SK-N-SH (cell line): Measurements from ENCODE around the gene HACD4. TPM values are rescaled to one million over a fixed set of nuclear protein-coding genes. Genes with fewer than 3 reads are reported as not detected.

Experiments
- CTCF ChIA-PET: fragments of 300-600, 350-600 bp; formaldehyde crosslinking; extraction: SDS; loops from one replicate; lab custom pipeline; 2021; lab: Yijun Ruan, JAX
- POLR2A ChIA-PET: fragments of 350-600 bp; sonication (Branson Sonifier 250); formaldehyde crosslinking; extraction: SDS; loops from one replicate; lab custom pipeline; 2020; ENCODE audit warnings: antibody characterized with exemption, inconsistent platforms; lab: Yijun Ruan, JAX
- DNase-seq: peaks from one replicate; pipeline ENCODE4 v3.0.0; 2012
- H2AFZ ChIP-seq: fragments of 200-600 bp; sonication (generic); 2 replicates; pipeline ENCODE4 v1.8.1; 2016; ENCODE audit warnings: antibody characterized with exemption, mild to moderate bottlenecking, low read depth
- H3F3A ChIP-seq: fragments of 200-600 bp; sonication (generic); replicated peaks from 2 replicates; pipeline ENCODE3; 2016; ENCODE audit warnings: antibody characterized with exemption, mild to moderate bottlenecking; ENCODE audit not compliant: insufficient read depth
- H3K27ac ChIP-seq, 2 experiments: fragments of 200-500 bp in 1 of 2; fragments of 200-600 bp in 1 of 2; sonication (Bioruptor generic) in 1 of 2; sonication (generic), shearing (Covaris generic) in 1 of 2; 2 replicates each; pipeline versions ENCODE4 v1.5.1 to v1.6.1; 2014 to 2016; ENCODE audit warnings: low read depth in 2 of 2, inconsistent platforms in 1 of 2, low read length in 1 of 2, mild to moderate bottlenecking in 1 of 2, mixed read lengths in 1 of 2
- H3K27me3 ChIP-seq: fragments of 200-600 bp; sonication (generic), shearing (Covaris generic); 2 replicates; pipeline ENCODE4 v1.6.1; 2016; ENCODE audit warnings: mixed run types; ENCODE audit not compliant: insufficient read depth
- H3K36me3 ChIP-seq, 2 experiments: fragments of 200-500 bp in 1 of 2; fragments of 200-600 bp in 1 of 2; sonication (Bioruptor generic) in 1 of 2; sonication (generic) in 1 of 2; replicated peaks in 1 of 2; 2 replicates each; pipeline versions ENCODE3 to v1.5.1; 2014 to 2016; ENCODE audit warnings: low read length in 1 of 2, mild to moderate bottlenecking in 1 of 2; ENCODE audit not compliant: insufficient read depth in 2 of 2, control insufficient read depth in 1 of 2
- H3K4me1 ChIP-seq, 2 experiments: fragments of 200-500 bp in 1 of 2; fragments of 200-600 bp in 1 of 2; sonication (Bioruptor generic) in 1 of 2; sonication (generic), shearing (Covaris generic) in 1 of 2; 2 replicates each; pipeline versions ENCODE4 v1.5.1 to v1.6.1; 2014 to 2016; ENCODE audit warnings: low read depth in 1 of 2, low read length in 1 of 2, mixed run types in 1 of 2; ENCODE audit not compliant: insufficient read depth in 2 of 2, control insufficient read depth in 1 of 2
- H3K4me2 ChIP-seq: fragments of 200-600 bp; sonication (generic), shearing (Covaris generic); 2 replicates; pipeline ENCODE4 v1.6.1; 2017; ENCODE audit warnings: mixed run types
- H3K4me3 ChIP-seq, 2 experiments: fragments of 200-500 bp in 1 of 2; fragments of 200-600 bp in 1 of 2; sonication (Bioruptor generic) in 1 of 2; sonication (generic), shearing (Covaris generic) in 1 of 2; 2 replicates each; pipeline versions ENCODE4 v1.5.1 to v1.8.1; 2014 to 2016; ENCODE audit warnings: low read depth in 2 of 2, inconsistent platforms in 1 of 2, low read length in 1 of 2, mild to moderate bottlenecking in 1 of 2, mixed read lengths in 1 of 2, moderate library complexity in 1 of 2
- H3K79me2 ChIP-seq: fragments of 200-600 bp; sonication (generic); 2 replicates; pipeline ENCODE4 v1.8.1; 2017; ENCODE audit warnings: mild to moderate bottlenecking; ENCODE audit not compliant: insufficient read depth
- H3K9ac ChIP-seq: fragments of 200-600 bp; sonication (generic); 2 replicates; pipeline ENCODE4 v1.6.1; 2017; ENCODE audit warnings: mixed run types
- H3K9me2 ChIP-seq: fragments of 200-600 bp; sonication (generic); 2 replicates; pipeline ENCODE4 v1.6.1; 2017; ENCODE audit warnings: mixed run types
- H3K9me3 ChIP-seq: fragments of 200-600 bp; sonication (generic); 2 replicates; pipeline ENCODE4 v1.6.1; 2017; ENCODE audit warnings: mixed run types, mild to moderate bottlenecking, moderate library complexity
- H4K20me1 ChIP-seq: fragments of 200-600 bp; sonication (generic); 2 replicates; pipeline ENCODE4 v1.6.1; 2017; ENCODE audit warnings: mild to moderate bottlenecking, mixed run types; ENCODE audit not compliant: insufficient read depth
- CHD2 ChIP-seq: fragments of 150-350 bp; IDR thresholded peaks from 2 replicates; pipeline ENCODE4 v1.6.1; 2018; ENCODE audit warnings: low read length; ENCODE audit not compliant: partially characterized antibody
- EP300 ChIP-seq, 2 experiments: IDR thresholded peaks; 2 replicates each; pipeline versions ENCODE4 v1.4.0 to v1.6.1; 2012; ENCODE audit warnings: borderline replicate concordance in 1 of 2, low read depth in 1 of 2, low read length in 1 of 2
- EZH2phosphoT487 ChIP-seq: fragments of 200-600 bp; sonication (generic); IDR thresholded peaks from 2 replicates; pipeline ENCODE4 v1.6.1; 2017; ENCODE audit warnings: low read depth, mixed run types, mild to moderate bottlenecking, antibody characterized with exemption, moderate library complexity, borderline replicate concordance
- FOSL2 ChIP-seq: IDR thresholded peaks from 2 replicates; pipeline ENCODE4 v1.4.0; 2012; ENCODE audit warnings: low read depth, mild to moderate bottlenecking, moderate library complexity, borderline replicate concordance
- FOXJ3 ChIP-seq: sonication (generic); formaldehyde crosslinking; IDR thresholded peaks from 2 replicates; pipeline ENCODE4 v1.5.1; 2020; ENCODE audit warnings: mild to moderate bottlenecking, missing genetic modification reagents
- GABPA ChIP-seq: IDR thresholded peaks from 2 replicates; pipeline ENCODE4 v1.4.0; 2012; ENCODE audit warnings: low read depth, mild to moderate bottlenecking
- JUND ChIP-seq: IDR thresholded peaks from 2 replicates; pipeline ENCODE4 v1.4.0; 2012
- MXI1 ChIP-seq: IDR thresholded peaks from 2 replicates; pipeline ENCODE4 v1.6.1; 2012; ENCODE audit warnings: mild to moderate bottlenecking, low read depth, low read length, improper control_type of control experiment
- NFIC ChIP-seq: IDR thresholded peaks from 2 replicates; pipeline ENCODE4 v1.4.0; 2012; ENCODE audit warnings: borderline replicate concordance
- NRF1 ChIP-seq: IDR thresholded peaks from 2 replicates; pipeline ENCODE4 v1.6.1; 2012; ENCODE audit warnings: low read depth, mild to moderate bottlenecking, low read length
- POLR2AphosphoS5 ChIP-seq: IDR thresholded peaks from 2 replicates; pipeline ENCODE4 v1.6.1; 2012; ENCODE audit warnings: low read depth, low read length
- RCOR1 ChIP-seq: fragments of 150-350 bp; IDR thresholded peaks from 2 replicates; pipeline ENCODE4 v1.6.1; 2017; ENCODE audit warnings: antibody characterized with exemption, low read length
- RXRA ChIP-seq: IDR thresholded peaks from 2 replicates; pipeline ENCODE4 v1.4.0; 2012; ENCODE audit warnings: low read depth, mild to moderate bottlenecking, borderline replicate concordance
- SIN3A ChIP-seq: IDR thresholded peaks from 2 replicates; pipeline ENCODE4 v1.6.1; 2012; ENCODE audit warnings: low read depth, mild to moderate bottlenecking, low read length, moderate library complexity, borderline replicate concordance
- SMC3 ChIP-seq: IDR thresholded peaks from 2 replicates; pipeline ENCODE4 v1.6.1; 2012; ENCODE audit warnings: low read depth, low read length, improper control_type of control experiment
- TEAD4 ChIP-seq: IDR thresholded peaks from 2 replicates; pipeline ENCODE4 v1.4.0; 2012; ENCODE audit warnings: mild to moderate bottlenecking, borderline replicate concordance; ENCODE audit not compliant: insufficient read depth
- YY1 ChIP-seq: IDR thresholded peaks from 2 replicates; pipeline ENCODE4 v1.4.0; 2012; ENCODE audit warnings: low read depth, mild to moderate bottlenecking
- WGBS: methylation state at CpG from one replicate; pipeline ENCODE4 v1.1.6; 2017; ENCODE audit warnings: low lambda C conversion rate; 5-methylcytosine and 5-hydroxymethylcytosine counted together
- polyA plus RNA-seq, 3 experiments: library from polyadenylated mRNA; depleted of rRNA; stranded (reverse); fragments of >200 nt; gene quantifications; 2 replicates each; pipeline ENCODE4 v1.2.3, GENCODE V29; 2012
- TF ChIP-seq, protein P1 (sequence below): IDR thresholded peaks from 2 replicates; pipeline ENCODE4 v1.4.0; 2012; ENCODE audit warnings: low read depth
- TF ChIP-seq, protein P2 (sequence below): fragments of 200-600 bp; sonication (generic); IDR thresholded peaks from 2 replicates; pipeline ENCODE4 v1.6.1; 2017; ENCODE audit warnings: antibody characterized with exemption, mild to moderate bottlenecking, moderate library complexity
- TF ChIP-seq, protein P3 (sequence below): fragments of 150-350 bp; IDR thresholded peaks from 2 replicates; pipeline ENCODE4 v1.6.1; 2017; ENCODE audit warnings: antibody characterized with exemption, low read length, low read depth, borderline replicate concordance
- TF ChIP-seq, protein P4 (sequence below): IDR thresholded peaks from 2 replicates; pipeline ENCODE4 v1.4.0; 2012; ENCODE audit warnings: low read depth, borderline replicate concordance
- TF ChIP-seq, protein P5 (sequence below): IDR thresholded peaks from 2 replicates; pipeline ENCODE4 v1.4.0; 2012; ENCODE audit warnings: low read depth, borderline replicate concordance

HACD4 gene
- polyA plus RNA-seq, 1 of the 3 experiments (the other 2 are of a cell fraction): under 0.01 TPM

DNA sequence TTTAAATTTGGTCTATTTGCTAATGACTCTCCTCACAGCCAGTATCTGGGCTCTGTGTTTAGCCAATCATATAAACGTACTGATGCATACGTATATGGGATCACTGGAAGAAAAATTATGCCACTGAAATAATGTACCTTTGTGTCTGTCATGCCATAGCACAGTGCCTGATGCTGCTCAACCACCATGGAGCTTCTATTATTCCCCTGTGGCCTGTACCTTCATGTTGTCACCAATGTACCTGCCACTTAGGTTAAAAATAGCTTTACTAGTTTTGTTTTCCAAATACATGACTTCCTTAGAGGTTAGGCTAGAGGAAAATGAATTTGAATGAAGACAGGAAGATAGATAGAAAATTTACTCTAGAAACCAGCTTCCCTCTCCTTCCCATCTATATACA, 34.6 kb downstream of the HACD4 start:
- 100% methylated on average over 2 of the region's 2 CpGs for WGBS
- CTCF ChIA-PET: interaction anchor here (0.7 to 1.3 kb wide), 3 partner anchors 44 to 372 kb away, joined by 3 to 4 read pairs (median 3); no protein-coding TSS in a partner anchor

DNA sequence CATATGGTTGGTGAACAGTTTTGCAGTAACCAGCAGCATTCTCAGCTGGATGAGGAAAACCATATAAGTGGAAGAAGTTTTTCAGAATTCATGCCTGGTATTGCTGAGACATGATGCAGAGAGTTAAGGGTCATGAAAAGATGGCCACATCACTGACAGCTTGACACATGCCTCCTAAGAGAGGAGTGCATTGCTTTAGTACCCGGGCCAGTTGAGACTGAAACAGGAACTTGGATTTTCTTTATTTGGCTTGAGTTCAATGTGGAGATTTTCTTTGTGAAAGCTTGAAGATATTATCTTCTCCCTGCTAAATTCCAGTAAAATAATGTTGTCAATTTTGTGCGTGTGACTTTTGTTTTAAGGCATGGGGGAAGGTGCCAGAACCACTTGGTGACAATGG, 35.8 kb downstream of the HACD4 start:
- H3K4me2 ChIP-seq: no peak overlapping the region
- H4K20me1 ChIP-seq: no peaks in the 10 kb centered on the region
- no peaks in the 10 kb centered on the region for H3K9me2 ChIP-seq
- no peak overlapping the region for H3K4me3 ChIP-seq
- peaks cover 5% of the 10 kb centered on the region; the same call in 1 of the 2 replicates for H3K9me3 ChIP-seq
- no peak overlapping the region for H3K27ac ChIP-seq
- ChIA-PET POLR2A (no interaction called here), CTCF (interaction anchor here (1.5 kb wide), 1 partner anchor 115 kb away, joined by 4 read pairs; no protein-coding TSS in a partner anchor)
- no peaks in the 10 kb centered on the region for H3K79me2 ChIP-seq
- H3K36me3 ChIP-seq: peaks cover 3 to 17% of the 10 kb centered on the region in 2 experiments
- H3F3A ChIP-seq: no peaks in the 10 kb centered on the region
- H3K27me3 ChIP-seq: no peaks in the 10 kb centered on the region
- H2AFZ ChIP-seq: no peak overlapping the region
- DNase-seq: no peak
- WGBS: 85% methylated on average over 2 of the region's 2 CpGs
- H3K9ac ChIP-seq: no peak overlapping the region
- H3K4me1 ChIP-seq: no peaks in the 10 kb centered on the region; a peak in 1 of 4 replicates
- TF ChIP-seq, protein P1, sequence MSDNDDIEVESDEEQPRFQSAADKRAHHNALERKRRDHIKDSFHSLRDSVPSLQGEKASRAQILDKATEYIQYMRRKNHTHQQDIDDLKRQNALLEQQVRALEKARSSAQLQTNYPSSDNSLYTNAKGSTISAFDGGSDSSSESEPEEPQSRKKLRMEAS: no peak
- TF ChIP-seq, protein P2, sequence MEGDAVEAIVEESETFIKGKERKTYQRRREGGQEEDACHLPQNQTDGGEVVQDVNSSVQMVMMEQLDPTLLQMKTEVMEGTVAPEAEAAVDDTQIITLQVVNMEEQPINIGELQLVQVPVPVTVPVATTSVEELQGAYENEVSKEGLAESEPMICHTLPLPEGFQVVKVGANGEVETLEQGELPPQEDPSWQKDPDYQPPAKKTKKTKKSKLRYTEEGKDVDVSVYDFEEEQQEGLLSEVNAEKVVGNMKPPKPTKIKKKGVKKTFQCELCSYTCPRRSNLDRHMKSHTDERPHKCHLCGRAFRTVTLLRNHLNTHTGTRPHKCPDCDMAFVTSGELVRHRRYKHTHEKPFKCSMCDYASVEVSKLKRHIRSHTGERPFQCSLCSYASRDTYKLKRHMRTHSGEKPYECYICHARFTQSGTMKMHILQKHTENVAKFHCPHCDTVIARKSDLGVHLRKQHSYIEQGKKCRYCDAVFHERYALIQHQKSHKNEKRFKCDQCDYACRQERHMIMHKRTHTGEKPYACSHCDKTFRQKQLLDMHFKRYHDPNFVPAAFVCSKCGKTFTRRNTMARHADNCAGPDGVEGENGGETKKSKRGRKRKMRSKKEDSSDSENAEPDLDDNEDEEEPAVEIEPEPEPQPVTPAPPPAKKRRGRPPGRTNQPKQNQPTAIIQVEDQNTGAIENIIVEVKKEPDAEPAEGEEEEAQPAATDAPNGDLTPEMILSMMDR: no peak
- TF ChIP-seq GABPA (no peak), MXI1 (no peak), EP300 (IDR thresholded peaks at IDR 0.05; ENCODE audit: borderline replicate concordance in 1 of 2, low read depth in 1 of 2, low read length in 1 of 2) (no peak), EZH2phosphoT487 (no peak), TEAD4 (no peak)
- TF ChIP-seq, protein P3, sequence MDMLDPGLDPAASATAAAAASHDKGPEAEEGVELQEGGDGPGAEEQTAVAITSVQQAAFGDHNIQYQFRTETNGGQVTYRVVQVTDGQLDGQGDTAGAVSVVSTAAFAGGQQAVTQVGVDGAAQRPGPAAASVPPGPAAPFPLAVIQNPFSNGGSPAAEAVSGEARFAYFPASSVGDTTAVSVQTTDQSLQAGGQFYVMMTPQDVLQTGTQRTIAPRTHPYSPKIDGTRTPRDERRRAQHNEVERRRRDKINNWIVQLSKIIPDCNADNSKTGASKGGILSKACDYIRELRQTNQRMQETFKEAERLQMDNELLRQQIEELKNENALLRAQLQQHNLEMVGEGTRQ: no peak
- TF ChIP-seq, protein P4, sequence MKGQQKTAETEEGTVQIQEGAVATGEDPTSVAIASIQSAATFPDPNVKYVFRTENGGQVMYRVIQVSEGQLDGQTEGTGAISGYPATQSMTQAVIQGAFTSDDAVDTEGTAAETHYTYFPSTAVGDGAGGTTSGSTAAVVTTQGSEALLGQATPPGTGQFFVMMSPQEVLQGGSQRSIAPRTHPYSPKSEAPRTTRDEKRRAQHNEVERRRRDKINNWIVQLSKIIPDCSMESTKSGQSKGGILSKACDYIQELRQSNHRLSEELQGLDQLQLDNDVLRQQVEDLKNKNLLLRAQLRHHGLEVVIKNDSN: no peak

More for the DNA sequence above, 34.6 kb downstream of the HACD4 start:
- DNase-seq: no peak
- TF ChIP-seq RXRA: no peak
- no peak for TF ChIP-seq NFIC
- TF ChIP-seq, protein P5, sequence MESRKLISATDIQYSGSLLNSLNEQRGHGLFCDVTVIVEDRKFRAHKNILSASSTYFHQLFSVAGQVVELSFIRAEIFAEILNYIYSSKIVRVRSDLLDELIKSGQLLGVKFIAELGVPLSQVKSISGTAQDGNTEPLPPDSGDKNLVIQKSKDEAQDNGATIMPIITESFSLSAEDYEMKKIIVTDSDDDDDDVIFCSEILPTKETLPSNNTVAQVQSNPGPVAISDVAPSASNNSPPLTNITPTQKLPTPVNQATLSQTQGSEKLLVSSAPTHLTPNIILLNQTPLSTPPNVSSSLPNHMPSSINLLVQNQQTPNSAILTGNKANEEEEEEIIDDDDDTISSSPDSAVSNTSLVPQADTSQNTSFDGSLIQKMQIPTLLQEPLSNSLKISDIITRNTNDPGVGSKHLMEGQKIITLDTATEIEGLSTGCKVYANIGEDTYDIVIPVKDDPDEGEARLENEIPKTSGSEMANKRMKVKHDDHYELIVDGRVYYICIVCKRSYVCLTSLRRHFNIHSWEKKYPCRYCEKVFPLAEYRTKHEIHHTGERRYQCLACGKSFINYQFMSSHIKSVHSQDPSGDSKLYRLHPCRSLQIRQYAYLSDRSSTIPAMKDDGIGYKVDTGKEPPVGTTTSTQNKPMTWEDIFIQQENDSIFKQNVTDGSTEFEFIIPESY: no peak
- TF ChIP-seq YY1: no peak
- TF ChIP-seq EZH2phosphoT487: no peak
- TF ChIP-seq FOSL2: no peak
- TF ChIP-seq POLR2AphosphoS5: no peak
- TF ChIP-seq NRF1: no peak
- no peak for TF ChIP-seq RCOR1
- no peak for TF ChIP-seq FOXJ3
- TF ChIP-seq JUND: no peak
- no peak for TF ChIP-seq CHD2
- TF ChIP-seq SMC3: no peak
- TF ChIP-seq, protein P2: no peak
- TF ChIP-seq SIN3A: no peak
- H3K4me1 ChIP-seq: no peaks in the 10 kb centered on the region; a peak in 1 of 4 replicates
- H3K9ac ChIP-seq: no peak overlapping the region
- no peaks in the 10 kb centered on the region for H3K9me2 ChIP-seq
- H2AFZ ChIP-seq: no peak overlapping the region
- no peaks in the 10 kb centered on the region for H3K27me3 ChIP-seq
- no peak overlapping the region for H3K4me2 ChIP-seq
- no peaks in the 10 kb centered on the region for H4K20me1 ChIP-seq
- H3K79me2 ChIP-seq: no peaks in the 10 kb centered on the region
- POLR2A ChIA-PET: no interaction called here
- peaks cover 9% of the 10 kb centered on the region; the same call in 1 of the 2 replicates for H3K9me3 ChIP-seq
- peaks cover 9 to 16% of the 10 kb centered on the region in 2 experiments for H3K36me3 ChIP-seq
- H3K27ac ChIP-seq: no peak overlapping the region
- H3F3A ChIP-seq: peaks cover 4% of the 10 kb centered on the region
- no peak overlapping the region for H3K4me3 ChIP-seq
